ENCODE measurements around the gene CLTC.

Gene CLTC

GRCh38 chr17:59730268-59730834 is 110.7 kb downstream of the CLTC start:
- no peak for DNase-seq

GRCh38 chr17:59733697-59734096 is 114.0 kb downstream of the CLTC start:
- DNase-seq, result no peak

GRCh38 chr17:59734226-59734625 is 114.5 kb downstream of the CLTC start:
- DNase-seq, result no peak

- no peak for DNase-seq
Measured at GRCh38 chr17:59737324-59737723, 117.6 kb downstream of the CLTC start.

GRCh38 chr17:59743842-59744241 is 124.1 kb downstream of the CLTC start:
- DNase-seq, result no peak

GRCh38 chr17:59745040-59745439 is 125.3 kb downstream of the CLTC start:
- DNase-seq, result no peak

Measured in activated naive CD4-positive, alpha-beta T cell treated with Interleukin-2 at 50 U/mL for 16 hours (primary cell).